Panc1 (cell line): ENCODE results near the gene IRF9.

Experiments used
- CTCF ChIP-seq: fragments of 450-650 bp; IDR thresholded peaks from 2 replicates; pipeline ENCODE4 v1.5.1; 2017; ENCODE audit warnings: mild to moderate bottlenecking
- POLR2AphosphoS5 ChIP-seq: IDR thresholded peaks from 2 replicates; pipeline ENCODE4 v1.6.1; 2012; ENCODE audit warnings: mild to moderate bottlenecking, low read depth, low read length, moderate library complexity
- TF ChIP-seq, protein P1 (sequence below), 2 experiments: IDR thresholded peaks; 2 replicates each; pipeline ENCODE4 v1.6.1; 2011 to 2012; ENCODE audit warnings: low read depth in 2 of 2, control low read depth in 1 of 2, low read length in 1 of 2, mild to moderate bottlenecking in 1 of 2, moderate library complexity in 1 of 2; ENCODE audit not compliant: insufficient read depth in 1 of 2

DNA sequence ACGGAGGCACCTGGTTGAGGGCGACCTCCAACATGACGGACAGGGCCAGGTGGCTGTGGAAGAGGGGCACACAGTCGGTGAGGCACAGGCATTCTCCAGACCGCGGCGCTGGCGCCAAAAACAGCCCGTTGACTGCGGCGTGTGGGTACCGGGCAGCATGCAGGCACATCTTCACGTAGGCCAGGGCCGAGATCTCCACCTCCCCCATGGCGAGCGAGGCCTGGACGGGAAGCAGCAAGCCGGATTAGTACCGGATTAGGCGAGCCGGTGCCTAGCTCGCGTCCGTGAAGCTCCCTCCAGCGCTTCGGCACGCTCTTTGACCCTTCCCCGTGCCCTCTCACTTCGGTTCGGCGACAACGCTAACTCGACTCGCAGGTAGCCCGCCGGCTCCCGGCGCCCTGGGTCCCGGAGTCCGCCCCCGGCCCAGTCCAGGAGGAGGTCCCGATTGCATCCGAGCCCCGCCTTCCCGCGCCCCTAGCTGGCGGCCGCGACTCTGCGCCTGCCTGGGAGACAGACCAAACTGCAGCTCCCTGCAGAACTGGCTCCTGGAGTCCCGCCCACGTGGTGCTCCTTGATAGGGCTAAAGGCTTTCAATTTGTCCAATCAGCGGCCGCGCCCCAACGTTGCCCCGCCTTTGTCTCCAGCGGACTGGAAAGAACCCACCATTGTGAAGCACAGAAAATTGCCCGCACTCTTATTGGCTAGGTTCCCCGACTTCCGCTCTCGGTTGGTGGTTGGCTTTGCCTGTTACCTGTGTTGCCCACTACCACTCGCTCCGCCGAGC, 19.8 kb upstream of the IRF9 start, which contains the start of gene EMC9:
- TF ChIP-seq CTCF (no peak), POLR2AphosphoS5 (peak; percentile 70)
- TF ChIP-seq, protein P1, sequence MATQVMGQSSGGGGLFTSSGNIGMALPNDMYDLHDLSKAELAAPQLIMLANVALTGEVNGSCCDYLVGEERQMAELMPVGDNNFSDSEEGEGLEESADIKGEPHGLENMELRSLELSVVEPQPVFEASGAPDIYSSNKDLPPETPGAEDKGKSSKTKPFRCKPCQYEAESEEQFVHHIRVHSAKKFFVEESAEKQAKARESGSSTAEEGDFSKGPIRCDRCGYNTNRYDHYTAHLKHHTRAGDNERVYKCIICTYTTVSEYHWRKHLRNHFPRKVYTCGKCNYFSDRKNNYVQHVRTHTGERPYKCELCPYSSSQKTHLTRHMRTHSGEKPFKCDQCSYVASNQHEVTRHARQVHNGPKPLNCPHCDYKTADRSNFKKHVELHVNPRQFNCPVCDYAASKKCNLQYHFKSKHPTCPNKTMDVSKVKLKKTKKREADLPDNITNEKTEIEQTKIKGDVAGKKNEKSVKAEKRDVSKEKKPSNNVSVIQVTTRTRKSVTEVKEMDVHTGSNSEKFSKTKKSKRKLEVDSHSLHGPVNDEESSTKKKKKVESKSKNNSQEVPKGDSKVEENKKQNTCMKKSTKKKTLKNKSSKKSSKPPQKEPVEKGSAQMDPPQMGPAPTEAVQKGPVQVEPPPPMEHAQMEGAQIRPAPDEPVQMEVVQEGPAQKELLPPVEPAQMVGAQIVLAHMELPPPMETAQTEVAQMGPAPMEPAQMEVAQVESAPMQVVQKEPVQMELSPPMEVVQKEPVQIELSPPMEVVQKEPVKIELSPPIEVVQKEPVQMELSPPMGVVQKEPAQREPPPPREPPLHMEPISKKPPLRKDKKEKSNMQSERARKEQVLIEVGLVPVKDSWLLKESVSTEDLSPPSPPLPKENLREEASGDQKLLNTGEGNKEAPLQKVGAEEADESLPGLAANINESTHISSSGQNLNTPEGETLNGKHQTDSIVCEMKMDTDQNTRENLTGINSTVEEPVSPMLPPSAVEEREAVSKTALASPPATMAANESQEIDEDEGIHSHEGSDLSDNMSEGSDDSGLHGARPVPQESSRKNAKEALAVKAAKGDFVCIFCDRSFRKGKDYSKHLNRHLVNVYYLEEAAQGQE (IDR thresholded peaks at IDR 0.05; ENCODE audit: insufficient read depth in 1 of 2, low read depth in 2 of 2, low read length in 1 of 2) = 0 out of 4 replicates have a peak, but pooled peaks of 1 of the 2 experiments have one; percentile 19
